Right lobe of liver (tissue), 6 donors: Measurements from ENCODE around the gene SLC26A4. TPM values are rescaled to one million over a fixed set of nuclear protein-coding genes. Genes with fewer than 3 reads are reported as not detected.

ENCODE experiments used
- ATAC-seq, 4 donors: fragments of 200-7000 bp; cut with Tn5 transposase; one replicate each; pipeline ENCODE4 v1.9.1; 2020; ENCODE audit warnings: mild to moderate bottlenecking in 4 of 4, moderate library complexity in 4 of 4
- DNase-seq, 3 donors: peaks; one replicate each; pipeline ENCODE4 v3.0.0-alpha.2; 2020
- H3K27ac ChIP-seq, 3 donors: fragments of 200-600 bp; one replicate each; pipeline ENCODE4 v1.8.0; 2022
- H3K27me3 ChIP-seq, 2 donors: fragments of 200-600 bp; one replicate each; pipeline ENCODE4 v1.8.0; 2022
- H3K36me3 ChIP-seq, 4 donors: fragments of 200-600 bp; sonication (generic) in 1 of 4; one replicate each; pipeline versions ENCODE4 v1.5.1 to v1.8.0; 2017 to 2022; ENCODE audit warnings: control low read depth in 1 of 4
- H3K4me1 ChIP-seq, 4 donors: fragments of 200-600 bp; sonication (generic) in 1 of 4; one replicate each; pipeline versions ENCODE4 v1.5.1 to v1.8.0; 2017 to 2022; ENCODE audit warnings: control low read depth in 1 of 4
- H3K4me3 ChIP-seq, 3 donors: fragments of 200-600 bp; one replicate each; pipeline ENCODE4 v1.8.0; 2022
- H3K9me3 ChIP-seq, 4 donors: fragments of 200-600 bp; sonication (generic) in 1 of 4; one replicate each; pipeline versions ENCODE4 v1.5.1 to v1.8.0; 2017 to 2022; ENCODE audit warnings: control low read depth in 1 of 4
- POLR2A ChIP-seq: fragments of 450-650 bp; IDR thresholded peaks from one replicate; pipeline ENCODE4 v1.6.1; 2017; ENCODE audit warnings: antibody characterized with exemption, mild to moderate bottlenecking
- WGBS: methylation state at CpG from one replicate; pipeline ENCODE4 v1.1.6; 2018; ENCODE audit warnings: low coverage, low lambda C conversion rate; ENCODE audit not compliant: insufficient coverage; ENCODE audit errors: missing lambda C conversion rate; 5-methylcytosine and 5-hydroxymethylcytosine counted together
- intact Hi-C, 2 donors: fragments of 100-400 bp; cut with DNase I; formaldehyde crosslinking; loops; one replicate each; pipeline versions ENCODE4 v1.11.2 to v1.14.1; 2022
- total RNA-seq, 6 experiments: library from RNA; depleted of rRNA in 2 of 6; stranded (reverse); fragments of >200 nt in 2 of 6; fragmentation: NEBNext Ultra II Directional in 3 of 6; extraction: Animal tissue kit (Norgen Biotek cat#: 25700) in 3 of 6; gene quantifications; one replicate each; pipeline versions ENCODE4 v1.1.0 to v1.2.4, GENCODE V29; 2016 to 2023
- TF ChIP-seq, protein P1 (sequence below), 4 donors: fragments of 200-600 bp in 3 of 4; fragments of 450-650 bp in 1 of 4; IDR thresholded peaks; one replicate each; pipeline versions ENCODE4 v1.5.1 to v1.8.0; 2016 to 2022; ENCODE audit warnings: antibody characterized with exemption in 4 of 4, mild to moderate bottlenecking in 2 of 4
- donor health status: DM: no; HTN: yes; CAD: no.
- donor health status: DM: no; HTN: no; CAD: no.
- donor health status: DM: no; HTN: no; CAD: no.
- donor health status: DM: no; HTN: yes; CAD: no.
- donor health status: DM: no; HTN: yes; CAD: no.

The SLC26A4 gene
- total RNA-seq, 6 experiments from 2014 or later, result 0.05 to 0.68 (median 0.27) TPM; not detected in 1

DNA sequence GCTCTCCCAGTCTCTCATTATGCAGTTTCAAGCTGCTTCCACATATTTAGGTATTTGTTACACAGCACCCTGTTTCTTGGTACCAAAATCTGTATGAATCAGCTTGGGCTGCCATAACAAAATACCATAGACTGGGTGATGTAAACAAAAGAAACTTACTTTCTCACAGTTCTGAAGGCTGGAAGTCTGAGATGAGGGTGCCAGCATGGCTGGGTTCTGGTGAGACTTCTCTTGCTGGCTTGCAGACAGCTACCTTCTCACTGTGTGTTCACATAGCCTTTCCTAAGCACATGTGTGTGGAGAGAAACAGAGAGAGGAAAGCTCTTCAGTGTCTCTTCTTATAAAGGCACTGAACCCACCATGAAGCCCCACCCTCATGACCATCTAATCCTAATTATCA lies 67.6 kb downstream of the SLC26A4 start:
- Histone ChIP-seq H3K36me3 (no peaks in the 10 kb centered on the region), H3K27ac (no peak overlapping the region), H3K9me3 (no peaks in the 10 kb centered on the region), H3K4me3 (no peak overlapping the region), H3K4me1 (no peaks in the 10 kb centered on the region), H3K27me3 (no peaks in the 10 kb centered on the region)
- no peak for ATAC-seq
- intact Hi-C loops, result loop anchor here (10.0 kb wide), 1 partner anchor 263 kb away; no protein-coding TSS in a partner anchor
- DNase-seq, result no peak
- TF ChIP-seq, protein P1, sequence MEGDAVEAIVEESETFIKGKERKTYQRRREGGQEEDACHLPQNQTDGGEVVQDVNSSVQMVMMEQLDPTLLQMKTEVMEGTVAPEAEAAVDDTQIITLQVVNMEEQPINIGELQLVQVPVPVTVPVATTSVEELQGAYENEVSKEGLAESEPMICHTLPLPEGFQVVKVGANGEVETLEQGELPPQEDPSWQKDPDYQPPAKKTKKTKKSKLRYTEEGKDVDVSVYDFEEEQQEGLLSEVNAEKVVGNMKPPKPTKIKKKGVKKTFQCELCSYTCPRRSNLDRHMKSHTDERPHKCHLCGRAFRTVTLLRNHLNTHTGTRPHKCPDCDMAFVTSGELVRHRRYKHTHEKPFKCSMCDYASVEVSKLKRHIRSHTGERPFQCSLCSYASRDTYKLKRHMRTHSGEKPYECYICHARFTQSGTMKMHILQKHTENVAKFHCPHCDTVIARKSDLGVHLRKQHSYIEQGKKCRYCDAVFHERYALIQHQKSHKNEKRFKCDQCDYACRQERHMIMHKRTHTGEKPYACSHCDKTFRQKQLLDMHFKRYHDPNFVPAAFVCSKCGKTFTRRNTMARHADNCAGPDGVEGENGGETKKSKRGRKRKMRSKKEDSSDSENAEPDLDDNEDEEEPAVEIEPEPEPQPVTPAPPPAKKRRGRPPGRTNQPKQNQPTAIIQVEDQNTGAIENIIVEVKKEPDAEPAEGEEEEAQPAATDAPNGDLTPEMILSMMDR (IDR thresholded peaks at IDR 0.05), result no peak
- no peak for TF ChIP-seq POLR2A

DNA sequence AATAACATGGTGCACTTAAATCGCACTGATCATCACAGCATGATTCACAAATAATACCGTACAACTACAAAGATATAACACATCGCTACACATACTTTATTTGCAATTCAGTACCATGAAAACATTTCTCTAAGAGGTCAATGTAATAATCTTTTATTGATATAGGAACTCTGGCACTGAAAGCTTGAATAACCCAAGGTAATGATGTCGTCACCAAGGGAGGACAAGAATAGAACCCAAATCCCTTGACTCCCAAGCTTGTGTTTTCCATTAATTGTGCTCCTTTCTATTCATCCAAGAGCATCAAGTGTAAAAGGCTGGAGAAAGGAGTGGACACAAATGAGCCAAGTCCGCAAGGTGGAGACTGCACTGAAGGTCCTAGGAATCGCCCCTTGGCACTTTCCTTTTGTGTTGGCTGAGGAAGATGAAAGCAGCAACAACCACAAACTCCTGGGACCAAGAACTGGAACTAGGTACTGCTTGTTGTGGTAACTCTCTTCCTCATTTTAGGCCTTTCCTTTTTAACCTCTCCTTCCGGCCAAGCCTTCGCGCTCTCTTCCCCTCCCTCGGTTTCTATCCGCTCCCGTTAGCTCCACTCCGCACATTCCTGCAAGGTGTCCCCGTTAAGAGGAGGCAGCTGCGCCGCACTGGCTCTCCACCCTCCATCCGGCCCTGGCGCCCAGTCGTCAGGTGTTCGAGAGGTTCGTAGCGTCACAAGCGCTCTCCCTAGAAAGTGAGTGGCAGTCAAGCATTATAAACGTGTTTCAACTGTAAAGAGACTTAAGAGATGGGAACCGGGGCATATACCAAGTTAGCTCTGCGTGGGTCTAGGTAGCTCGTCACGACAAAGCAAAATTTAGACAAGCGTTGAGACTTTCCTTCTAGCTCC lies 82.3 kb downstream of the SLC26A4 start:
- ATAC-seq (peak; percentile 47 to 65 (median 58)), DNase-seq (peak; percentile 69 to 77 (median 73))
- Histone ChIP-seq H3K36me3 (no peaks in the 10 kb centered on the region), H3K4me3 (peak overlapping the region; percentile 72 to 92 (median 84)), H3K27ac (peak overlapping the region; percentile 89 to 93 (median 91)), H3K4me1 (peaks cover 0 to 21% (median 5%) of the 10 kb centered on the region in 4 donors), H3K9me3 (no peaks in the 10 kb centered on the region), H3K27me3 (no peaks in the 10 kb centered on the region)
- 14% methylated on average over 29 of the region's 29 CpGs for WGBS
- intact Hi-C loops, result loop anchor here (10.0 kb wide), 1 partner anchor 132 kb away; no protein-coding TSS in a partner anchor
- TF ChIP-seq, protein P1 (IDR thresholded peaks at IDR 0.05), result no peak
- no peak for TF ChIP-seq POLR2A

DNA sequence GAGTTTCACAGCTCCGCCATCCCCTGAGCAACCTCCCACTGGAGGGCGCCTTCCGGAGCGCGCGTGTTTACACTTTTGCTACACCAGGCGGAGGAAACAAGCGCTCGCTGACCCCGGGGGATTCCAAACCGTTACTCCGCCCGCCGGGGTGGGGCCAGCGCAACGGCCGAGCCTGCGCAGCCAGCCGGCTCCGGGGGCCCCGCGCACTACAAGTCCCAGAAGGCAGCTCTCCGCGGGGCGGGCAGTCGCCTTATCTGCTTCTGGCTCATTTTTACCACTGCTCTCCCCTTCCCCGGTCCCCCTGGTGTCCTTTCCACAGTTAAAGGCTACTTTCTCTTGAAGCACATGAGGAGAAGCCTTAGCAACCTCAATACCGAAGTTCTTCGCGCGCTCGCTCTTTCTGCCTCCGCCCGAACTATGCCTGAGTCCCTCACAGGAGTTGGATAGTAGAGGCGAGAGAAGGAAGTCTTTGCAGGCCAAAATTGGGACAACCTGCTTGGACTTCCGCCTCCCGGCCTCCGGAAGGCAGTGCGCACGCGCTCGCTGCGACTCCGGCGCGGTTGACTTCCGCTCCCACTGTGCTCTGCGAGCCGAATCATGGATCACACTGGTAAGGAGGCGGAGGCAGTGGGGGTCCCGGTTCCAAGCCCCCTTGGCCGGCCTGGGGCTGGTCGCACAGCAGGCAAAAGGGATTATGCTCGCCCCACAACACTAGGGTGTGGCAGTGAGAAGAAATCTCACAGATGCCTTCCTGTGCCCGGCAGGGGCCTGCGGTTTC lies 83.1 kb downstream of the SLC26A4 start, which contains the start of gene CBLL1:
Gene CBLL1 (plus strand): TSS at position 576 of the 778 bp plus-strand sequence. CDS start 22 bp downstream, at position 598.
- intact Hi-C loops, result loop anchor here (10.0 kb wide), 1 partner anchor 131 kb away; no protein-coding TSS in a partner anchor
- ATAC-seq, result peak; percentile 95 to 98 (median 96)
- no peaks in the 10 kb centered on the region for H3K9me3 ChIP-seq
- TF ChIP-seq, protein P1 (IDR thresholded peaks at IDR 0.05), result peak; percentile 72 to 84 (median 80)
- TF ChIP-seq POLR2A, result peak; percentile 76
- DNase-seq, result peak; percentile 98 to 99 (median 98)
- H3K4me1 ChIP-seq, result peaks cover 0 to 21% (median 5%) of the 10 kb centered on the region in 4 donors
- peak within 1 kb of the TSS; percentile 89 to 93 (median 91) for H3K27ac ChIP-seq
- WGBS, result 0% methylated on average over 14 of the region's 56 CpGs
- peaks cover 0 to 3% (median 0%) of the 10 kb centered on the region in 4 donors for H3K36me3 ChIP-seq
- peak within 1 kb of the TSS; percentile 72 to 92 (median 84) for H3K4me3 ChIP-seq
- no peaks in the 10 kb centered on the region for H3K27me3 ChIP-seq

DNA sequence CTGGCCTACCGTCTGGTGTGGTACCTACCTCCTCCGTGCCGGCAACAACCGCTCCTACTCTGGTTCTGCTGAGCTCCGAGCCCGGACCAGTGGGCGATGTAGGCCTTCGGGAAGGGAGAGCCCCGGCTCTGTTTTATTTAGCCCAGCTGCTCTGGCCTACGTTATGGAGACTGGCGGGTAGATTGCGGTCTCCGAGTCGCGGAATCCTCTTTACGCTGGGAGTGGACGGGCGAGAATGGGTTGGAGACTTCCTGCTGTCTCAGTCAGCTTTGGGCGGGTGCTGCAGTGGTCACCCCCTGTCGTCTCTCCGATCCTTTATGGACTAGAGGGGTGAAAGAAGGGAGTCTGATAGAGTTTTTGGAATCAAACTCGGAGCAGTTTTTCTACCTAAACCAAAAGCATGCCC lies 83.7 kb downstream of the SLC26A4 start:
- H3K36me3 ChIP-seq, result peaks cover 0 to 8% (median 0%) of the 10 kb centered on the region in 4 donors
- H3K4me3 ChIP-seq, result peak overlapping the region; percentile 72 to 92 (median 84)
- H3K27ac ChIP-seq, result peak overlapping the region; percentile 89 to 93 (median 91)
- WGBS, result 0% methylated on average over 12 of the region's 22 CpGs
- intact Hi-C loops, result loop anchor here (10.0 kb wide), 1 partner anchor 130 kb away; no protein-coding TSS in a partner anchor
- DNase-seq (no peak), ATAC-seq (peak; percentile 48 to 58 (median 50))
- peaks cover 0 to 21% (median 5%) of the 10 kb centered on the region in 4 donors for H3K4me1 ChIP-seq
- H3K9me3 ChIP-seq, result no peaks in the 10 kb centered on the region
- no peak for TF ChIP-seq POLR2A
- no peaks in the 10 kb centered on the region for H3K27me3 ChIP-seq
